WTC11 (cell line): ENCODE results near the gene GPAT3. TPM values are rescaled to one million over a fixed set of nuclear protein-coding genes. Genes with fewer than 3 reads are reported as not detected.

Experiments
- ATAC-seq: fragments of 200-7000 bp; cut with Tn5 transposase; 2 replicates; pipeline ENCODE4 v1.10.0; 2021; ENCODE audit warnings: mild to moderate bottlenecking, moderate library complexity
- CTCF ChIA-PET: fragments of 300-600 bp; sonication (Branson Sonifier 250); formaldehyde crosslinking; loops from one replicate; lab custom pipeline; 2021; ENCODE audit warnings: antibody characterized with exemption; lab: Charles Lee
- POLR2A ChIA-PET: fragments of 350-600 bp; sonication (Branson Sonifier 250); formaldehyde crosslinking; loops from one replicate; lab custom pipeline; 2021; ENCODE audit warnings: antibody characterized with exemption; lab: Charles Lee
- DNase-seq: peaks from one replicate; pipeline ENCODE4 v3.0.0; 2021; ENCODE audit warnings: low spot score
- H3K27ac Mint-ChIP-seq: 2 replicates; pipeline ENCODE4 v1.8.0; 2021; ENCODE audit warnings: mixed read lengths
- H3K27me3 Mint-ChIP-seq: 2 replicates; pipeline ENCODE4 v1.8.0; 2021; ENCODE audit warnings: low read depth, mild to moderate bottlenecking, moderate library complexity, mixed read lengths
- H3K36me3 Mint-ChIP-seq: 2 replicates; pipeline ENCODE4 v1.8.0; 2021; ENCODE audit warnings: mixed read lengths
- H3K4me1 Mint-ChIP-seq: 2 replicates; pipeline ENCODE4 v1.8.0; 2022; ENCODE audit warnings: mixed read lengths
- H3K4me3 Mint-ChIP-seq: 2 replicates; pipeline ENCODE4 v1.8.0; 2021; ENCODE audit warnings: mild to moderate bottlenecking, moderate library complexity, mixed read lengths
- H3K9me3 Mint-ChIP-seq: 2 replicates; pipeline ENCODE4 v1.8.0; 2021; ENCODE audit warnings: mixed read lengths
- ATF2 ChIP-seq: sonication (generic); formaldehyde crosslinking; IDR thresholded peaks from 2 replicates; pipeline ENCODE4 v1.8.1; 2022; ENCODE audit warnings: low read depth, missing genetic modification reagents, borderline replicate concordance
- CDX4 ChIP-seq: fragments of 250-450 bp; sonication (Bioruptor Pico); IDR thresholded peaks from 2 replicates; pipeline ENCODE4 v1.9.0; 2021; ENCODE audit warnings: moderate library complexity, mild to moderate bottlenecking, inconsistent platforms, borderline replicate concordance
- CREB1 ChIP-seq: sonication (generic); formaldehyde crosslinking; IDR thresholded peaks from 2 replicates; pipeline ENCODE4 v1.8.0; 2023; ENCODE audit warnings: mild to moderate bottlenecking, missing genetic modification reagents
- CREM ChIP-seq: sonication (generic); formaldehyde crosslinking; IDR thresholded peaks from 2 replicates; pipeline ENCODE4 v1.8.1; 2022; ENCODE audit warnings: mild to moderate bottlenecking, missing genetic modification reagents, moderate library complexity
- ESRRA ChIP-seq: sonication (generic); formaldehyde crosslinking; IDR thresholded peaks from 2 replicates; pipeline ENCODE4 v1.8.1; 2022; ENCODE audit warnings: mild to moderate bottlenecking, missing genetic modification reagents, borderline replicate concordance
- ETV6 ChIP-seq: sonication (generic); formaldehyde crosslinking; IDR thresholded peaks from 2 replicates; pipeline ENCODE4 v1.8.1; 2022; ENCODE audit warnings: mild to moderate bottlenecking, missing genetic modification reagents
- FOXP1 ChIP-seq: sonication (generic); formaldehyde crosslinking; IDR thresholded peaks from 2 replicates; pipeline ENCODE4 v1.8.0; 2022; ENCODE audit warnings: missing genetic modification reagents, mild to moderate bottlenecking, moderate library complexity, borderline replicate concordance
- HMGA2 ChIP-seq: fragments of 250-450 bp; sonication (Bioruptor Pico); IDR thresholded peaks from 2 replicates; pipeline ENCODE4 v1.4.0; 2021; ENCODE audit warnings: mild to moderate bottlenecking, moderate library complexity
- IRF2 ChIP-seq: sonication (generic); formaldehyde crosslinking; IDR thresholded peaks from 2 replicates; pipeline ENCODE4 v1.8.0; 2022; ENCODE audit warnings: low read depth, missing genetic modification reagents, borderline replicate concordance
- NFE2L1 ChIP-seq: sonication (generic); formaldehyde crosslinking; IDR thresholded peaks from 2 replicates; pipeline ENCODE4 v1.8.1; 2023; ENCODE audit warnings: missing genetic modification reagents
- NR1H2 ChIP-seq: sonication (generic); formaldehyde crosslinking; IDR thresholded peaks from 2 replicates; pipeline ENCODE4 v1.9.0; 2021; ENCODE audit warnings: mild to moderate bottlenecking, moderate library complexity, missing genetic modification reagents
- ZNF121 ChIP-seq: sonication (generic); formaldehyde crosslinking; IDR thresholded peaks from 2 replicates; pipeline ENCODE4 v1.8.0; 2023; ENCODE audit warnings: missing genetic modification reagents
- ZNF263 ChIP-seq: sonication (generic); formaldehyde crosslinking; IDR thresholded peaks from 2 replicates; pipeline ENCODE4 v1.8.1; 2022; ENCODE audit warnings: low read depth, mild to moderate bottlenecking, moderate library complexity, missing genetic modification reagents
- ZNF423 ChIP-seq: fragments of 250-450 bp; sonication (Bioruptor Pico); IDR thresholded peaks from 2 replicates; pipeline ENCODE4 v2.1.2; 2022; ENCODE audit warnings: mild to moderate bottlenecking, moderate library complexity
- ZSCAN18 ChIP-seq: fragments of 250-450 bp; sonication (Bioruptor Pico); IDR thresholded peaks from 2 replicates; pipeline ENCODE4 v2.1.2; 2022; ENCODE audit warnings: mild to moderate bottlenecking, moderate library complexity
- total RNA-seq: library from RNA; stranded (reverse); gene quantifications from 3 replicates; pipeline ENCODE4 v1.2.3, GENCODE V29; 2021
- TF ChIP-seq, protein P1 (sequence below): sonication (generic); formaldehyde crosslinking; IDR thresholded peaks from 2 replicates; pipeline ENCODE4 v1.8.1; 2022; ENCODE audit warnings: mild to moderate bottlenecking, missing genetic modification reagents, moderate library complexity, borderline replicate concordance
- TF ChIP-seq, protein P2 (sequence below): sonication (generic); formaldehyde crosslinking; IDR thresholded peaks from 2 replicates; pipeline ENCODE4 v1.8.0; 2022; ENCODE audit warnings: mild to moderate bottlenecking, missing genetic modification reagents
- TF ChIP-seq, protein P3 (sequence below): sonication (generic); formaldehyde crosslinking; IDR thresholded peaks from 2 replicates; pipeline ENCODE4 v1.8.0; 2023; ENCODE audit warnings: missing genetic modification reagents
- TF ChIP-seq, protein P4 (sequence below): sonication (generic); formaldehyde crosslinking; IDR thresholded peaks from 2 replicates; pipeline ENCODE4 v1.8.1; 2023; ENCODE audit warnings: mild to moderate bottlenecking, moderate library complexity, missing genetic modification reagents
- TF ChIP-seq, protein P5 (sequence below): sonication (generic); formaldehyde crosslinking; IDR thresholded peaks from 2 replicates; pipeline ENCODE4 v1.8.0; 2023; ENCODE audit warnings: missing genetic modification reagents, mild to moderate bottlenecking, borderline replicate concordance

GPAT3 gene
- total RNA-seq, 1 experiment from 2014 or later: 1.3 TPM

- H3K36me3 Mint-ChIP-seq: no peaks in the 10 kb centered on the region
- TF ChIP-seq, protein P1, sequence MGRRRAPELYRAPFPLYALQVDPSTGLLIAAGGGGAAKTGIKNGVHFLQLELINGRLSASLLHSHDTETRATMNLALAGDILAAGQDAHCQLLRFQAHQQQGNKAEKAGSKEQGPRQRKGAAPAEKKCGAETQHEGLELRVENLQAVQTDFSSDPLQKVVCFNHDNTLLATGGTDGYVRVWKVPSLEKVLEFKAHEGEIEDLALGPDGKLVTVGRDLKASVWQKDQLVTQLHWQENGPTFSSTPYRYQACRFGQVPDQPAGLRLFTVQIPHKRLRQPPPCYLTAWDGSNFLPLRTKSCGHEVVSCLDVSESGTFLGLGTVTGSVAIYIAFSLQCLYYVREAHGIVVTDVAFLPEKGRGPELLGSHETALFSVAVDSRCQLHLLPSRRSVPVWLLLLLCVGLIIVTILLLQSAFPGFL: no peak
- TF ChIP-seq NR1H2 (no peak), HMGA2 (CRISPR knock-in tag) (no peak), CREM (CRISPR knock-in tag) (no peak), ATF2 (CRISPR knock-in tag) (no peak), FOXP1 (CRISPR knock-in tag) (no peak), ZNF263 (CRISPR knock-in tag) (no peak), ESRRA (CRISPR knock-in tag) (no peak), ZNF423 (CRISPR knock-in tag) (no peak), CREB1 (CRISPR knock-in tag) (no peak), ZSCAN18 (CRISPR knock-in tag) (no peak)
- TF ChIP-seq, protein P2, sequence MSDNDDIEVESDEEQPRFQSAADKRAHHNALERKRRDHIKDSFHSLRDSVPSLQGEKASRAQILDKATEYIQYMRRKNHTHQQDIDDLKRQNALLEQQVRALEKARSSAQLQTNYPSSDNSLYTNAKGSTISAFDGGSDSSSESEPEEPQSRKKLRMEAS (CRISPR knock-in tag): no peak
- TF ChIP-seq, protein P3, sequence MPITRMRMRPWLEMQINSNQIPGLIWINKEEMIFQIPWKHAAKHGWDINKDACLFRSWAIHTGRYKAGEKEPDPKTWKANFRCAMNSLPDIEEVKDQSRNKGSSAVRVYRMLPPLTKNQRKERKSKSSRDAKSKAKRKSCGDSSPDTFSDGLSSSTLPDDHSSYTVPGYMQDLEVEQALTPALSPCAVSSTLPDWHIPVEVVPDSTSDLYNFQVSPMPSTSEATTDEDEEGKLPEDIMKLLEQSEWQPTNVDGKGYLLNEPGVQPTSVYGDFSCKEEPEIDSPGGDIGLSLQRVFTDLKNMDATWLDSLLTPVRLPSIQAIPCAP (CRISPR knock-in tag): no peak
- TF ChIP-seq, protein P4, sequence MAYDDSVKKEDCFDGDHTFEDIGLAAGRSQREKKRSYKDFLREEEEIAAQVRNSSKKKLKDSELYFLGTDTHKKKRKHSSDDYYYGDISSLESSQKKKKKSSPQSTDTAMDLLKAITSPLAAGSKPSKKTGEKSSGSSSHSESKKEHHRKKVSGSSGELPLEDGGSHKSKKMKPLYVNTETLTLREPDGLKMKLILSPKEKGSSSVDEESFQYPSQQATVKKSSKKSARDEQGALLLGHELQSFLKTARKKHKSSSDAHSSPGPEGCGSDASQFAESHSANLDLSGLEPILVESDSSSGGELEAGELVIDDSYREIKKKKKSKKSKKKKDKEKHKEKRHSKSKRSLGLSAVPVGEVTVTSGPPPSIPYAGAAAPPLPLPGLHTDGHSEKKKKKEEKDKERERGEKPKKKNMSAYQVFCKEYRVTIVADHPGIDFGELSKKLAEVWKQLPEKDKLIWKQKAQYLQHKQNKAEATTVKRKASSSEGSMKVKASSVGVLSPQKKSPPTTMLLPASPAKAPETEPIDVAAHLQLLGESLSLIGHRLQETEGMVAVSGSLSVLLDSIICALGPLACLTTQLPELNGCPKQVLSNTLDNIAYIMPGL: no peak
- H3K27ac Mint-ChIP-seq: no peak overlapping the region
- no peak for DNase-seq
- peaks cover 23% of the 10 kb centered on the region for H3K4me1 Mint-ChIP-seq
- H3K9me3 Mint-ChIP-seq: peaks cover 12% of the 10 kb centered on the region
- H3K27me3 Mint-ChIP-seq: no peaks in the 10 kb centered on the region
- ATAC-seq: no peak
- ChIA-PET CTCF (no interaction called here), POLR2A (interaction anchor here (0.8 kb wide), 1 partner anchor 11 kb away, joined by 3 read pairs; no protein-coding TSS in a partner anchor)
- no peak overlapping the region for H3K4me3 Mint-ChIP-seq
Measured at GRCh38 chr4:83606898-83607297, 71.0 kb downstream of the GPAT3 start.

GRCh38 chr4:83609365-83609764 is 73.5 kb downstream of the GPAT3 start:
- ATAC-seq (no peak), DNase-seq (no peak)
- Mint-ChIP-seq H3K36me3 (peaks cover 17% of the 10 kb centered on the region), H3K4me3 (no peak overlapping the region), H3K27ac (no peak overlapping the region), H3K9me3 (peaks cover 32% of the 10 kb centered on the region), H3K4me1 (peaks cover 22% of the 10 kb centered on the region), H3K27me3 (no peaks in the 10 kb centered on the region; the same call in 1 of the 2 replicates)
- ChIA-PET POLR2A (no interaction called here), CTCF (no interaction called here)
- TF ChIP-seq NFE2L1 (CRISPR knock-in tag) (no peak), ETV6 (no peak), ZNF121 (CRISPR knock-in tag) (no peak), ESRRA (CRISPR knock-in tag) (no peak), CDX4 (CRISPR knock-in tag) (no peak), IRF2 (CRISPR knock-in tag) (no peak)
- TF ChIP-seq, protein P2 (CRISPR knock-in tag): no peak
- TF ChIP-seq, protein P5, sequence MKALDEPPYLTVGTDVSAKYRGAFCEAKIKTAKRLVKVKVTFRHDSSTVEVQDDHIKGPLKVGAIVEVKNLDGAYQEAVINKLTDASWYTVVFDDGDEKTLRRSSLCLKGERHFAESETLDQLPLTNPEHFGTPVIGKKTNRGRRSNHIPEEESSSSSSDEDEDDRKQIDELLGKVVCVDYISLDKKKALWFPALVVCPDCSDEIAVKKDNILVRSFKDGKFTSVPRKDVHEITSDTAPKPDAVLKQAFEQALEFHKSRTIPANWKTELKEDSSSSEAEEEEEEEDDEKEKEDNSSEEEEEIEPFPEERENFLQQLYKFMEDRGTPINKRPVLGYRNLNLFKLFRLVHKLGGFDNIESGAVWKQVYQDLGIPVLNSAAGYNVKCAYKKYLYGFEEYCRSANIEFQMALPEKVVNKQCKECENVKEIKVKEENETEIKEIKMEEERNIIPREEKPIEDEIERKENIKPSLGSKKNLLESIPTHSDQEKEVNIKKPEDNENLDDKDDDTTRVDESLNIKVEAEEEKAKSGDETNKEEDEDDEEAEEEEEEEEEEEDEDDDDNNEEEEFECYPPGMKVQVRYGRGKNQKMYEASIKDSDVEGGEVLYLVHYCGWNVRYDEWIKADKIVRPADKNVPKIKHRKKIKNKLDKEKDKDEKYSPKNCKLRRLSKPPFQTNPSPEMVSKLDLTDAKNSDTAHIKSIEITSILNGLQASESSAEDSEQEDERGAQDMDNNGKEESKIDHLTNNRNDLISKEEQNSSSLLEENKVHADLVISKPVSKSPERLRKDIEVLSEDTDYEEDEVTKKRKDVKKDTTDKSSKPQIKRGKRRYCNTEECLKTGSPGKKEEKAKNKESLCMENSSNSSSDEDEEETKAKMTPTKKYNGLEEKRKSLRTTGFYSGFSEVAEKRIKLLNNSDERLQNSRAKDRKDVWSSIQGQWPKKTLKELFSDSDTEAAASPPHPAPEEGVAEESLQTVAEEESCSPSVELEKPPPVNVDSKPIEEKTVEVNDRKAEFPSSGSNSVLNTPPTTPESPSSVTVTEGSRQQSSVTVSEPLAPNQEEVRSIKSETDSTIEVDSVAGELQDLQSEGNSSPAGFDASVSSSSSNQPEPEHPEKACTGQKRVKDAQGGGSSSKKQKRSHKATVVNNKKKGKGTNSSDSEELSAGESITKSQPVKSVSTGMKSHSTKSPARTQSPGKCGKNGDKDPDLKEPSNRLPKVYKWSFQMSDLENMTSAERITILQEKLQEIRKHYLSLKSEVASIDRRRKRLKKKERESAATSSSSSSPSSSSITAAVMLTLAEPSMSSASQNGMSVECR (CRISPR knock-in tag): no peak
